K562 (cell line): ENCODE data around the gene MAP3K19. TPM values are rescaled to one million over a fixed set of nuclear protein-coding genes. Genes with fewer than 3 reads are reported as not detected.
A peak's percentile ranks its signal among the peaks of the same experiment; 100 is the strongest.

Experiments used
- ATF3 ChIP-seq, 2 experiments: fragments of 450-650 bp in 1 of 2; sonication (generic) in 1 of 2; formaldehyde crosslinking in 1 of 2; IDR thresholded peaks in 1 of 2; conservative IDR thresholded peaks in 1 of 2; 2 replicates each; pipeline versions ENCODE4 v1.6.1 to v1.8.1; 2016 to 2023; ENCODE audit warnings: mild to moderate bottlenecking in 2 of 2, moderate library complexity in 2 of 2, inconsistent platforms in 1 of 2, missing genetic modification reagents in 1 of 2
- E2F5 ChIP-seq: sonication (generic); formaldehyde crosslinking; IDR thresholded peaks from 2 replicates; pipeline ENCODE4 v1.8.0; 2022; ENCODE audit warnings: mild to moderate bottlenecking, missing genetic modification reagents
- FUS ChIP-seq: fragments of 200-400 bp; formaldehyde crosslinking; optimal IDR thresholded peaks from 2 replicates; pipeline ENCODE3; 2017; ENCODE audit warnings: low read depth, low read length
- PBX2 ChIP-seq, 2 experiments: IDR thresholded peaks in 1 of 2; conservative IDR thresholded peaks in 1 of 2; 2 replicates each; pipeline ENCODE4 v1.6.1; 2016; ENCODE audit warnings: low read depth in 2 of 2, mild to moderate bottlenecking in 1 of 2, missing compliant biosample characterization in 1 of 2, missing genetic modification characterization in 1 of 2, moderate library complexity in 1 of 2
- RBFOX2 ChIP-seq: fragments of 200-400 bp; formaldehyde crosslinking; IDR thresholded peaks from 2 replicates; pipeline ENCODE4 v1.6.1; 2017; ENCODE audit warnings: low read depth, mild to moderate bottlenecking, low read length, moderate library complexity
- RFX1 ChIP-seq: fragments of 450-650 bp; IDR thresholded peaks from 2 replicates; pipeline ENCODE4 v1.6.1; 2016; ENCODE audit warnings: mild to moderate bottlenecking, moderate library complexity
- SMARCA4 ChIP-seq: fragments of 450-650 bp; IDR thresholded peaks from 2 replicates; pipeline ENCODE4 v1.6.1; 2016
- USF2 ChIP-seq: sonication (generic); formaldehyde crosslinking; IDR thresholded peaks from 2 replicates; pipeline ENCODE4 v1.5.0; 2020; ENCODE audit warnings: missing genetic modification reagents
- ZNF217 ChIP-seq: sonication (generic); formaldehyde crosslinking; IDR thresholded peaks from 2 replicates; pipeline ENCODE4 v1.8.0; 2022; ENCODE audit warnings: mild to moderate bottlenecking, missing genetic modification reagents
- ZNF24 ChIP-seq: fragments of 450-650 bp; IDR thresholded peaks from 2 replicates; pipeline ENCODE4 v1.6.1; 2016
- ZNF407 ChIP-seq: fragments of 450-650 bp; IDR thresholded peaks from 2 replicates; pipeline ENCODE4 v1.6.1; 2016; ENCODE audit warnings: low read depth
- ZNF584 ChIP-seq: fragments of 200-800 bp; sonication (Bioruptor generic); IDR thresholded peaks from 2 replicates; pipeline ENCODE4 v1.6.1; 2016; ENCODE audit warnings: low read depth, mild to moderate bottlenecking, missing genetic modification characterization, missing compliant biosample characterization
- ZNF589 ChIP-seq: fragments of 200-800 bp; sonication (Bioruptor generic); IDR thresholded peaks from 2 replicates; pipeline ENCODE4 v1.6.1; 2016; ENCODE audit warnings: low read depth, missing genetic modification characterization, missing compliant biosample characterization
- ZNF778 ChIP-seq: fragments of 450-650 bp; formaldehyde crosslinking; IDR thresholded peaks from 2 replicates; pipeline ENCODE4 v1.4.0; 2020; ENCODE audit warnings: mild to moderate bottlenecking, moderate library complexity
- polyA plus RNA-seq, 8 experiments: library from polyadenylated mRNA; depleted of rRNA in 4 of 8; stranded (reverse) in 5 of 8; unstranded in 3 of 8; fragments of >200 nt; fragmentation: Nextera tagmentation in 2 of 8; fragmentation: Illumina TruSeq in 1 of 8; extraction: Ambion mirVana in 2 of 8; extraction: Trizol in 1 of 8; gene quantifications; 2 replicates each; pipeline versions ENCODE4 v1.2.1 to v1.2.3, GENCODE V29; 2011 to 2014; ENCODE audit warnings: inconsistent platforms in 1 of 8, missing spikeins in 1 of 8
- total RNA-seq, 7 experiments: library from RNA; depleted of rRNA in 6 of 7; stranded (reverse); fragments of >200 nt in 6 of 7; fragmentation: Illumina TruSeq in 2 of 7; extraction: Trizol in 2 of 7; gene quantifications; 2 replicates each; pipeline versions ENCODE4 v1.2.1 to v1.2.3, GENCODE V29; 2011 to 2021; ENCODE audit warnings: low replicate concordance in 1 of 7

MAP3K19 gene
- total and polyA plus RNA-seq, 9 of the 15 experiments (the other 6 are each of a cell fraction or from before 2014, with no cell fraction given) = 0.29 TPM; not detected in 8

- no peak for TF ChIP-seq E2F5 (CRISPR knock-in tag)
- no peak for TF ChIP-seq ZNF217 (CRISPR knock-in tag)
- no peak for TF ChIP-seq ZNF407
- TF ChIP-seq USF2 (CRISPR knock-in tag) = no peak
- no peak for TF ChIP-seq RFX1
- no peak for TF ChIP-seq ZNF778 (CRISPR knock-in tag)
- no peak for TF ChIP-seq PBX2 (CRISPR knock-in tag; IDR thresholded peaks at IDR 0.05; ENCODE audit: low read depth)
- 0 out of 2 replicates have a peak, but pooled peaks have one; percentile 7 for TF ChIP-seq PBX2 (tag; conservative IDR thresholded peaks at IDR 0.05; ENCODE audit: low read depth)
- no peak for TF ChIP-seq ZNF584 (CRISPR knock-in tag)
- TF ChIP-seq ATF3 (IDR thresholded peaks at IDR 0.05) = peak; percentile 96
- no peak for TF ChIP-seq ATF3 (CRISPR knock-in tag; conservative IDR thresholded peaks at IDR 0.05)
- 0 out of 2 replicates have a peak, but pooled peaks have one; percentile 27 for TF ChIP-seq ZNF589 (CRISPR knock-in tag)
- no peak for TF ChIP-seq RBFOX2
- no peak for TF ChIP-seq ZNF24
- peak; percentile 39; the same call in 1 of the 2 replicates for TF ChIP-seq SMARCA4
- no peak for TF ChIP-seq FUS
Observed at GRCh38 chr2:135056790-135057189, 9.5 kb upstream of the MAP3K19 start (continued).
